ACC112 (cell line): ENCODE measurements around the gene CLINT1.

Source experiments
- H2AFZ ChIP-seq: fragments of 200-600 bp; sonication (generic); one replicate; pipeline ENCODE4 v1.6.0; 2017; ENCODE audit warnings: antibody characterized with exemption, low read length; ENCODE audit not compliant: unreplicated experiment
- H3K27ac ChIP-seq: fragments of 200-600 bp; sonication (generic); 2 replicates; pipeline ENCODE4 v1.5.1; 2014; ENCODE audit warnings: low read depth, mild to moderate bottlenecking, antibody characterized with exemption, low read length, moderate library complexity
- H3K27me3 ChIP-seq: fragments of 200-600 bp; sonication (generic); 2 replicates; pipeline ENCODE4 v1.6.1; 2014; ENCODE audit warnings: mild to moderate bottlenecking, antibody characterized with exemption, low read length, moderate library complexity, mixed read lengths; ENCODE audit not compliant: insufficient read depth
- H3K36me3 ChIP-seq: fragments of 200-600 bp; sonication (generic); 2 replicates; pipeline ENCODE4 v1.6.1; 2016; ENCODE audit warnings: mild to moderate bottlenecking, antibody characterized with exemption, low read length, moderate library complexity, mixed read lengths; ENCODE audit not compliant: insufficient read depth
- H3K4me1 ChIP-seq: fragments of 200-600 bp; sonication (generic); one replicate; pipeline ENCODE4 v1.6.1; 2016; ENCODE audit warnings: low read length, mixed read lengths; ENCODE audit not compliant: insufficient read depth, unreplicated experiment, control insufficient read depth
- H3K4me3 ChIP-seq: fragments of 200-600 bp; sonication (generic); 2 replicates; pipeline ENCODE4 v1.5.1; 2014; ENCODE audit warnings: mild to moderate bottlenecking, low read depth, low read length
- H3K79me2 ChIP-seq: fragments of 200-600 bp; sonication (generic); one replicate; pipeline ENCODE4 v1.6.0; 2016; ENCODE audit warnings: low read length; ENCODE audit not compliant: control insufficient read depth, unreplicated experiment, insufficient read depth

CLINT1 gene

GRCh38 chr5:157744051-157745011 lies 114.6 kb downstream of the CLINT1 start:
- H3K36me3 ChIP-seq = no peaks in the 10 kb centered on the region
- peak overlapping the region; percentile 94 for H2AFZ ChIP-seq
- H3K4me3 ChIP-seq = peak overlapping the region; percentile 91
- H3K4me1 ChIP-seq = peaks cover 26% of the 10 kb centered on the region
- peaks cover 28% of the 10 kb centered on the region for H3K79me2 ChIP-seq
- no peak overlapping the region for H3K27ac ChIP-seq
- H3K27me3 ChIP-seq = no peaks in the 10 kb centered on the region

- Histone ChIP-seq H3K27ac (no peak within 1 kb of the TSS; the same call in 1 of the 2 replicates), H3K27me3 (no peaks in the 10 kb centered on the region), H3K36me3 (no peaks in the 10 kb centered on the region), H3K4me1 (peaks cover 18% of the 10 kb centered on the region), H3K4me3 (peak within 1 kb of the TSS; percentile 91), H3K79me2 (peaks cover 24% of the 10 kb centered on the region), H2AFZ (peak within 1 kb of the TSS; percentile 94)
These were observed 115.5 kb downstream of the CLINT1 start, which contains the start of gene LSM11 for GRCh38 chr5:157743163-157744050. Gene LSM11 (plus strand): TSS chr5:157743712. CDS start chr5:157743751, 39 bp downstream.

GRCh38 chr5:157741131-157741530 lies 117.8 kb downstream of the CLINT1 start:
- no peak overlapping the region for H3K4me3 ChIP-seq
- peaks cover 19% of the 10 kb centered on the region for H3K79me2 ChIP-seq
- H3K27me3 ChIP-seq = no peaks in the 10 kb centered on the region
- no peaks in the 10 kb centered on the region for H3K36me3 ChIP-seq
- H3K4me1 ChIP-seq = peaks cover 7% of the 10 kb centered on the region
- H3K27ac ChIP-seq = no peak overlapping the region
- H2AFZ ChIP-seq = no peak overlapping the region

- no peak overlapping the region for H3K4me3 ChIP-seq
- H3K36me3 ChIP-seq = no peaks in the 10 kb centered on the region
- peaks cover 7% of the 10 kb centered on the region for H3K4me1 ChIP-seq
These were observed 118.7 kb downstream of the CLINT1 start for GRCh38 chr5:157740229-157740610.

GRCh38 chr5:157739388-157740228 lies 119.3 kb downstream of the CLINT1 start:
- H2AFZ ChIP-seq = no peak overlapping the region
- no peak overlapping the region for H3K4me3 ChIP-seq
- H3K27me3 ChIP-seq = no peaks in the 10 kb centered on the region
- H3K36me3 ChIP-seq = no peaks in the 10 kb centered on the region
- peaks cover 8% of the 10 kb centered on the region for H3K79me2 ChIP-seq
- H3K4me1 ChIP-seq = peaks cover 3% of the 10 kb centered on the region
- H3K27ac ChIP-seq = no peak overlapping the region

More at GRCh38 chr5:157740229-157740610, 118.7 kb downstream of the CLINT1 start:
- Histone ChIP-seq H3K79me2 (peaks cover 14% of the 10 kb centered on the region), H3K27ac (no peak overlapping the region), H3K27me3 (no peaks in the 10 kb centered on the region), H2AFZ (no peak overlapping the region)

- Histone ChIP-seq H3K27me3 (no peaks in the 10 kb centered on the region), H2AFZ (no peak overlapping the region), H3K27ac (no peak overlapping the region), H3K79me2 (no peaks in the 10 kb centered on the region), H3K4me3 (no peak overlapping the region), H3K36me3 (no peaks in the 10 kb centered on the region), H3K4me1 (no peaks in the 10 kb centered on the region)
These were observed 123.0 kb downstream of the CLINT1 start for GRCh38 chr5:157735991-157736390.
